Activated T-helper 1 cell treated with anti-CD3 and anti-CD28 coated beads, Interleukin-12 subunit alpha, Interleukin-12 subunit beta, Interleukin-2, Interleukin-4 antibody, amounts not matched to agents 30 ng/mL and 10 ng/mL and 1 ng/mL, durations not matched to agents 14 hours and 24 hours and 36 hours (primary cell): ENCODE results near the gene SPINT3. TPM values are rescaled to one million over a fixed set of nuclear protein-coding genes. Genes with fewer than 3 reads are reported as not detected.
"Not testable (repeated sequence)": the region's sequence is repeated elsewhere in the genome, so short reads cannot be mapped to it uniquely, and the experiment has no call there.

Source experiments
- DNase-seq: peaks from one replicate; pipeline ENCODE4 v3.0.0; 2021; ENCODE audit warnings: low spot score
- H3K27ac Mint-ChIP-seq: one replicate; pipeline ENCODE4 v1.8.0; 2021; ENCODE audit warnings: mild to moderate bottlenecking, mixed read lengths
- H3K27me3 Mint-ChIP-seq: one replicate; pipeline ENCODE4 v1.8.0; 2022; ENCODE audit warnings: mild to moderate bottlenecking, moderate library complexity, mixed read lengths; ENCODE audit not compliant: insufficient read depth
- H3K36me3 Mint-ChIP-seq: one replicate; pipeline ENCODE4 v1.8.0; 2021; ENCODE audit warnings: low read depth, mixed read lengths
- H3K4me1 Mint-ChIP-seq: one replicate; pipeline ENCODE4 v1.8.0; 2021; ENCODE audit warnings: low read depth, mixed read lengths
- H3K4me3 Mint-ChIP-seq: one replicate; pipeline ENCODE4 v1.8.0; 2021; ENCODE audit warnings: mild to moderate bottlenecking, moderate library complexity, mixed read lengths
- H3K9me3 Mint-ChIP-seq: one replicate; pipeline ENCODE4 v1.8.0; 2021; ENCODE audit warnings: mixed read lengths
- intact Hi-C: fragments of 100-400 bp; cut with micrococcal nuclease; formaldehyde crosslinking; loops from one replicate; pipeline ENCODE4 v1.15.1; 2024
- total RNA-seq: library from RNA; stranded (reverse); gene quantifications from 2 replicates; pipeline ENCODE4 v1.2.3, GENCODE V29; 2022

SPINT3 gene
- total RNA-seq, 1 donor from 2014 or later: not detected

DNA sequence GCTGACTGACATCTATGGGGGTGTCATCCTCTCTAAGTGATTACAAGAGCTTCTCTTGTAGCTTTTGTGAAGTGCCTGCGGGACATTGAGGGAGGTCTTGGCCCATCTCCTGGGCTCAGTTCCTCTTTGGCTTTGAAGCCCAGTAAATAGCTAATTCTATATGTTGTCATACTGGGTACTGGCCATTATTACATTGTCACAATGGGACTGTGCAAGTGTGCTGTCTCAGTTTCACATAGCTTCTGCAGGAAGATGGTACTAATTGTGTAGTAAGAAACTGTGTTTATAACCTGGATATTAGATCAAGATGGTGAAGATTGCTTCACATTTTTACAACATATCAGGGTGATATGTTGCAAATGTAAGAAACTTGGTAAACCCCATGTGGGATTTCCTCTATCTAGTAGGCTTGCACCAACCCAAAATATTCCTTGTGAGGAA lies 19.9 kb downstream of the SPINT3 start:
- no peak for DNase-seq
- no peak overlapping the region for H3K4me3 Mint-ChIP-seq
- H3K4me1 Mint-ChIP-seq: no peaks in the 10 kb centered on the region
- intact Hi-C loops: no loop called here
- H3K27ac Mint-ChIP-seq: no peak overlapping the region
- peaks cover 6% of the 10 kb centered on the region for H3K27me3 Mint-ChIP-seq
- no peaks in the 10 kb centered on the region for H3K9me3 Mint-ChIP-seq
- no peaks in the 10 kb centered on the region for H3K36me3 Mint-ChIP-seq

DNA sequence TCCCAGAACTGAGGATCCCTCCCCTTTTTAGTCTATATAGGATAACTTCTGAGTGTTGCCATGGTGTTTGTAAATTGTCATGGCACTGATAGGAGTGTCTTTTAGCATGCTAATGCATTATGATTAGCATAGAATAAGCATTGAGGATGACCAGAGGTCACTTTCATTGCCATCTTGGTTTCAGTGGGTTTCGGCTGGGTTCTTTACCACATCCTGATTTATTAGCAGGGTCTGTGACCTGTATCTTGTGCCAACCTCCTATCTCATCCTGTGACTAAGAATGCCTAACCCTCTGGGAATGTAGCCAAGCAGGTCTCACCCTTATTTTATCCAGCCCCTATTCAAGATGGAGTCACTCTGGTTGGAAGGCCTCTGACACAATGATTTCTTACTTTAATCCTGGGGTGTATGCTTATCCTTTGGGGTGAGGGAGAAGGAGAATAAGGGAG lies 26.3 kb downstream of the SPINT3 start:
- Mint-ChIP-seq H3K27ac (no peak overlapping the region), H3K4me1 (no peaks in the 10 kb centered on the region), H3K27me3 (peaks cover 18% of the 10 kb centered on the region), H3K4me3 (no peak overlapping the region), H3K36me3 (no peaks in the 10 kb centered on the region), H3K9me3 (no peaks in the 10 kb centered on the region)
- intact Hi-C loops: no loop called here
- DNase-seq: no peak

GRCh38 chr20:45487231-45487635 lies 28.2 kb downstream of the SPINT3 start:
- H3K4me1 Mint-ChIP-seq: no peaks in the 10 kb centered on the region
- H3K9me3 Mint-ChIP-seq: no peaks in the 10 kb centered on the region
- no peak overlapping the region for H3K27ac Mint-ChIP-seq
- H3K36me3 Mint-ChIP-seq: no peaks in the 10 kb centered on the region
- H3K4me3 Mint-ChIP-seq: no peak overlapping the region
- intact Hi-C loops: no loop called here
- H3K27me3 Mint-ChIP-seq: peaks cover 19% of the 10 kb centered on the region
- no peak for DNase-seq

DNA sequence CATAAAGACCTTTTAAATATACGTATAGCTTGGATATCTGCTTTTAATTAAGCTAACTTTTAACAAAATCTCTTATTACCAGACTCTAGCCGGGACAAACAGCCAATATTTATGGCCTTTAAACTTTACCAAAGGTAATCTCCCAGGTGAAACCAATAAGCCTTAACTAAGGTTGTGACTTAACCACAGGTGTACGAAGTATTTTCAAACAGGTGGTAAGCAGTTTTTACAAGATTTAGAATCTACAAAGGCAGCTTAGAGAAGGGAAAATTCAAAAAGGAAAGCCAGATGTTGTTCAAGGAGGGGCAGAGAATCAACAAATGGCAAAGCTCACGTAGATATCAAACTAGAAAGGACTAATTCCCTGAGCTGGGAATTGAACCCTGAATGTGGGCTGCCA lies 30.0 kb downstream of the SPINT3 start:
- Mint-ChIP-seq H3K9me3 (no peaks in the 10 kb centered on the region), H3K27me3 (peaks cover 23% of the 10 kb centered on the region), H3K4me1 (no peaks in the 10 kb centered on the region), H3K36me3 (no peaks in the 10 kb centered on the region), H3K4me3 (no peak overlapping the region), H3K27ac (no peak overlapping the region)
- no peak for DNase-seq
- intact Hi-C loops: no loop called here

DNA sequence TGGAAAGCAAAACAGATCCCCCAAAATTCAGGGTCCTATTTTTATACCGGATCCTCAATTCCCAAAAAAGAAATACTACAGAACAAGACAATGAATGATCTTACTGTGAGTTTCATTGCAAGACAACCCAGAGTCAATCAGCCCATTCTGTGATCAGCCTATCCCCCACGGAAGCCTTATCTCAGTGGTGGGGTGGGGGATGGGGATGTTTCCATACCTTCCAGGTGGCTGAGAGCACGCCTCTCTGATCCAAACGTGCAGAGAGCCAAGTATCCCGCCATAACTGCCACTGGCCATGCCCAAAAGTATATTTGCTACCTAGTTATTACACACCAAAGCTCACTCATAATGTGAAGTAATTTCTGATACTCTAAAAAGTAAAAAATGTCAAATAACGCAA lies 30.7 kb downstream of the SPINT3 start:
- Mint-ChIP-seq H3K4me1 (no peaks in the 10 kb centered on the region), H3K27ac (no peak overlapping the region), H3K27me3 (peaks cover 27% of the 10 kb centered on the region), H3K4me3 (no peak overlapping the region), H3K36me3 (no peaks in the 10 kb centered on the region), H3K9me3 (no peaks in the 10 kb centered on the region)
- DNase-seq: no peak
- intact Hi-C loops: no loop called here

- no peaks in the 10 kb centered on the region for H3K4me1 Mint-ChIP-seq
- no peaks in the 10 kb centered on the region for H3K9me3 Mint-ChIP-seq
- no peaks in the 10 kb centered on the region for H3K36me3 Mint-ChIP-seq
- H3K27ac Mint-ChIP-seq: no peak overlapping the region
- no peak overlapping the region for H3K4me3 Mint-ChIP-seq
- intact Hi-C loops: no loop called here
- no peak for DNase-seq
- peaks cover 20% of the 10 kb centered on the region for H3K27me3 Mint-ChIP-seq
Measured at GRCh38 chr20:45479822-45480221, 35.6 kb downstream of the SPINT3 start.

GRCh38 chr20:45477530-45478148 lies 37.8 kb downstream of the SPINT3 start:
- DNase-seq, H3K9me3 Mint-ChIP-seq, H3K27ac Mint-ChIP-seq, H3K4me1 Mint-ChIP-seq, H3K36me3 Mint-ChIP-seq, intact Hi-C loops, H3K4me3 Mint-ChIP-seq: not testable (repeated sequence)
- H3K27me3 Mint-ChIP-seq: peaks cover 30% of the 10 kb centered on the region

- H3K9me3 Mint-ChIP-seq, H3K4me3 Mint-ChIP-seq, H3K4me1 Mint-ChIP-seq, DNase-seq, H3K27ac Mint-ChIP-seq, intact Hi-C loops, H3K36me3 Mint-ChIP-seq: not testable (repeated sequence)
- H3K27me3 Mint-ChIP-seq: peaks cover 61% of the 10 kb centered on the region
Measured at GRCh38 chr20:45472286-45472685, 43.1 kb downstream of the SPINT3 start.

DNA sequence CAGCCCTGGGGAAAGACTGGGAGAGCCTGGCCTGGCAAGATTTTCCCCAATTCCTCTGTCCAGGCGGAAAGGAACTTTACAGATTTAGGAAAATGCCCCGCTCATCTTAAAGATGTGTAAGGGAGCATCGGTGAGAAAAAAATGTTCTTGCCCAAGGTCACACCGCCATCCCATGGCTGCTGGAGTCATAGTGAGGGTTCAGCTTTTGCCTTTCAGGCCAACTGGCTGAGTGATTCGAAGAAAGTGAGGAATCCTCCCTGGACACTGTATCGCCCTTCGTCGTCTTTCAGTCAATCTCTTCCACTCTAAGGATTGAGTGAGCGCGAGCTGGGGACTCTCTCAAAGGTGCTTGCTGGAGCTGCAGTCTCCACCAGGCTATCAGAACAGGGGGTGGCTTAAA lies 44.5 kb downstream of the SPINT3 start:
- Mint-ChIP-seq H3K4me1 (peaks cover 4% of the 10 kb centered on the region), H3K36me3 (no peaks in the 10 kb centered on the region), H3K27ac (no peak overlapping the region), H3K9me3 (no peaks in the 10 kb centered on the region), H3K4me3 (peak overlapping the region; percentile 42), H3K27me3 (peaks cover 68% of the 10 kb centered on the region)
- intact Hi-C loops: no loop called here
- no peak for DNase-seq

GRCh38 chr20:45470262-45470931 lies 45.0 kb downstream of the SPINT3 start:
- intact Hi-C loops: no loop called here
- H3K4me1 Mint-ChIP-seq: peaks cover 4% of the 10 kb centered on the region
- peak overlapping the region; percentile 7 for H3K4me3 Mint-ChIP-seq
- no peaks in the 10 kb centered on the region for H3K9me3 Mint-ChIP-seq
- H3K36me3 Mint-ChIP-seq: no peaks in the 10 kb centered on the region
- H3K27ac Mint-ChIP-seq: no peak overlapping the region
- DNase-seq: no peak
- peaks cover 69% of the 10 kb centered on the region for H3K27me3 Mint-ChIP-seq

- Mint-ChIP-seq H3K4me1 (peaks cover 4% of the 10 kb centered on the region), H3K9me3 (no peaks in the 10 kb centered on the region), H3K4me3 (peak within 1 kb of the TSS; percentile 8), H3K27me3 (peaks cover 69% of the 10 kb centered on the region), H3K27ac (no peak within 1 kb of the TSS), H3K36me3 (no peaks in the 10 kb centered on the region)
- intact Hi-C loops: no loop called here
- no peak for DNase-seq
Measured at GRCh38 chr20:45469336-45470261, 45.8 kb downstream of the SPINT3 start, which contains the start of gene WFDC2. Gene WFDC2 (plus strand): TSS chr20:45469753. CDS start chr20:45469782, 29 bp downstream.

- no peak overlapping the region for H3K27ac Mint-ChIP-seq
- no peak for DNase-seq
- H3K36me3 Mint-ChIP-seq: no peaks in the 10 kb centered on the region
- H3K9me3 Mint-ChIP-seq: no peaks in the 10 kb centered on the region
- peaks cover 55% of the 10 kb centered on the region for H3K27me3 Mint-ChIP-seq
- H3K4me3 Mint-ChIP-seq: no peak overlapping the region
- intact Hi-C loops: no loop called here
- peaks cover 4% of the 10 kb centered on the region for H3K4me1 Mint-ChIP-seq
Measured at GRCh38 chr20:45467861-45468260, 47.6 kb downstream of the SPINT3 start.

DNA sequence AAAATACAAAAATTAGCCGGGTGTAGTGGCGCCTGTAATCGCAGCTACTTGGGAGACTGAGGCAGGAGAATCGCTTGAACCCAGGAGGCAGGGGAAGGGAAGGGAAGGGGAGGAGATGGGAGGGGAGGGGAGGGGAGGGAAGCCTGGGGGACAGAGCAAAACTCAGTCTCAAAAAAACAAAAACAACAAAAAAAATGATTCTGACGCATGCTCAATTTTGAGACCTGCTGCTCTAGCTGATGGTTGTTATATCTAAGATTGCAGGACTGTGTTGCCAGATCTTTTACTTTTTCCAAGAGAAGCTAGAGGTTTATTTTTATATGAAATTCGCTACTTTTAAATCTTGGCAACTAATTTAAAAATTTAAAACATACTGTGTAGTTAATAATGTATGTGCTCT lies 48.2 kb downstream of the SPINT3 start:
- Mint-ChIP-seq H3K36me3 (no peaks in the 10 kb centered on the region), H3K9me3 (no peaks in the 10 kb centered on the region), H3K27ac (no peak overlapping the region), H3K4me3 (no peak overlapping the region), H3K27me3 (peaks cover 52% of the 10 kb centered on the region), H3K4me1 (peaks cover 4% of the 10 kb centered on the region)
- no peak for DNase-seq
- intact Hi-C loops: no loop called here
